HG02798 (cell line): Measurements from ENCODE around the gene HAX1.
A peak's percentile ranks its signal among the peaks of the same experiment; 100 is the strongest.
"Not testable (repeated sequence)": the region's sequence is repeated elsewhere in the genome, so short reads cannot be mapped to it uniquely, and the experiment has no call there.

ENCODE experiments used
- ATAC-seq: cut with Tn5 transposase; IDR thresholded peaks from one replicate; pipeline ENCODE4 v1.9.1; 2021; ENCODE audit warnings: mild to moderate bottlenecking; ENCODE audit not compliant: unreplicated experiment, poor library complexity

The HAX1 gene

GRCh38 chr1:154272999-154273563 is 652 bp downstream of the HAX1 start:
- ATAC-seq, result no peak

DNA sequence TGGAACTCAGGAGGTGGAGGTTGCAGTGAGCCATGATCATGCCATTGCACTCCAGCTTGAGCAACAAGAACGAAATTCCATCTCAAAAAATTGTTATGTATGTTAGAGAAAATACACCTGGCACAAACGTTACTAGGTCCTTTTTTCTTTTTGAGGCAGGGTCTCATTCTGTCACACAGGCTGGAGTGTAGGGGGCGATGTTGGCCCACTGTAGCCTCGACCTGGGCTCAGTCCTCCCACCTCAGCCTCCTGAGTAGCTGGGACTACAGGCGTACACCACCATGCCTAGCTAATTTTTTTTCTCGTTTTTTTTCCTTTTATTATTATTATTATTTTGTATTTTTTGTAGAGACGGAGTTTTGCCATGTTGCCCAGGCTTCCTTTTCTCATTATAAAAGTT is 4.4 kb downstream of the HAX1 start:
- no peak for ATAC-seq

DNA sequence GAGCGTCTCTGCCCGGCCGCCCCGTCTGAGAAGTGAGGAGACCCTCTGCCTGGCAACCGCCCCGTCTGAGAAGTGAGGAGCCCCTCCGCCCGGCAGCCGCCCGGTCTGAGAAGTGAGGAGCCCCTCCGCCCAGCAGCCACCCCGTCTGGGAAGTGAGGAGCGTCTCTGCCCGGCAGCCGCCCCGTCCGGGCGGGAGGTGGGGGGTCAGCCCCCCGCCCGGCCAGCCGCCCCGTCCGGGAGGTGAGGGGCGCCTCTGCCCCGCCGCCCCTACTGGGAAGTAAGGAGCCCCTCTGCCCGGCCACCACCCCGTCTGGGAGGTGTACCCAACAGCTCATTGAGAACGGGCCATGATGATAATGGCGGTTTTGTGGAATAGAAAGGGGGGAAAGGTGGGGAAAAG is 15.2 kb downstream of the HAX1 start:
- not testable (repeated sequence) for ATAC-seq

- no peak for ATAC-seq
Measured at GRCh38 chr1:154288661-154289060, 16.2 kb downstream of the HAX1 start.

- ATAC-seq, result no peak
Measured at GRCh38 chr1:154290921-154291320, 18.5 kb downstream of the HAX1 start.

DNA sequence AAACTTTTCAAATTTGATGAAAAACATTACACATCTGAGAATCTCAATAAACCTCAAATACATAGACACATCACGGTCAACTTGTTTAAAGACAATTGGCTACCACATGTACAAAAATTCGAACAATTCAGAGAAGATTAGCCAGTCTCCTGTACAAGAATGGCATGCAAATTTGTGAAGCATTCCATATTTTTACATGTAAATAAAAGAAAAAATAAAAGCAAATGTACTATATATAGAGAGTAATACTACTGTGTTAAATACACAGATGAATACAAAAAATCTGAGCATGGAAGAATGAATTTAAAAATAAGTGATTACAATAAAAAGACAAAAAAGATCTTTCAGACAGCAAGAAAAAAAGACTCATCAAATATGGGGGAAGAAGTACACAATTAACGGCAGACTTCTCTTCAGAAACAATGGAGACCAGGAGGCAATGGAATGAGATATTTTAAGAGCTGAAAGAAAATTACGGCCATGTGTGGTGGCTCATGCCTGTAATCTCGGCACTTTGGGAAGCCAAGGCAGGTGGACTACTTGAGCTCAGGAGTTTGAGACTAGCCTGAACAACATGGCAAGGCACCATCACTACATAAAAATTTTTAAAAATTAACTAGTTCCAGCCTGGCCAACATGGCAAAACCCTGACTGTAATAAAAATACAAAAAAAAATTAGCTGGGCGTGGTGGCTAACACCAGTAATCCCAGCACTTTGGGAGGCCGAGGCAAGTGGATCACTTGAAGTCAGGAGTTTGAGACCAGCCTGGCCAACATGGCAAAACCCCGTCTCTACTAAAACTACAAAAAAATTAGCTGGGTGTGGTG is 23.2 kb downstream of the HAX1 start:
- ATAC-seq, result no peak

DNA sequence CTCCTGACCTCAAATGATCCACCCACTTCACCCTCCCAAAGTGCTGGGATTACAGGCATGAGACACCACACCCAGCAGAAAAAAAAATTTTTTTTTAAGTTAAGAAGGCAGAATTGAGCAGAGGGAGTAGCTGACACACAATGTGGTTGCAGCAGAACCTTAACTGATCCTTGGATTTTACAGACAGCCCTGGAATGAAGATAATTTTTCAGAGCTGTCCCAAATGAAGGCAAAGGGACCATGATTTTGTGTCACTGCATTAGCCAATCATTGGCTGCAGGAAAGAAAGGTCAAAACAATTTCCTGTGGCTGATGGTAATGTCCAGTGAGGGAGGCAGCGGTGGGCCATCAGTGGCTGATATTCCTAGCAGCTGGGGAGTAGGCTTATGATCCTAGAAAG is 29.2 kb downstream of the HAX1 start:
- no peak for ATAC-seq

GRCh38 chr1:154304664-154305337 is 32.4 kb downstream of the HAX1 start:
- ATAC-seq, result peak; percentile 50

- no peak for ATAC-seq
Measured at GRCh38 chr1:154306151-154306550, 33.7 kb downstream of the HAX1 start.

DNA sequence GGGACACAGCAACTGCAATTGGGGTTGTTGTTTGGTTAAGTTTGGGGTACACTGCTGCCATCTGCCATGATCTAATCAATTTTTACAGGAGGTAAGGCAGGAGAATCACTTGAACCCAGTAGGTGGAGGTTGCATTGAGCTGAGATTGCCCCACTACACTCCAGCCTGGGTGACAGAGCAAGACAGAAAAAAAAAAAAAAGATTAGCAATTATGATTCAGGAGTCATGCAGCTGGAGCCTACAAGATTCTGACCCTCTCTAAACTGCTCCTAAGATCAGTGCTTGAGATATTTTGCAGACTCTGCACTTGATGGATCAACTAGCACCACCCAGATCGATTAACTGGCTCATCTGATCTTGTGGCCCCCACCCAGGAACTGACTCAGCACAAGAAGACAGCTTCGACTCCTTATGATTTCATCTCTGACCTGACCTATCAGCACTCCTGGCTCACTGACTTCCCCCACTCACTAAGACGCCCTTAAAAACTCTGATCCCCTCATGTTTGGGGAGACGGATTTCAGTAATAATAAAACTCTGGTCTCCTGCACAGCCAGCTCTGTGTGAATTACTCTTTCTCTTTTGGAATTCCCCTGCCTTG is 35.3 kb downstream of the HAX1 start:
- not testable (repeated sequence) for ATAC-seq

DNA sequence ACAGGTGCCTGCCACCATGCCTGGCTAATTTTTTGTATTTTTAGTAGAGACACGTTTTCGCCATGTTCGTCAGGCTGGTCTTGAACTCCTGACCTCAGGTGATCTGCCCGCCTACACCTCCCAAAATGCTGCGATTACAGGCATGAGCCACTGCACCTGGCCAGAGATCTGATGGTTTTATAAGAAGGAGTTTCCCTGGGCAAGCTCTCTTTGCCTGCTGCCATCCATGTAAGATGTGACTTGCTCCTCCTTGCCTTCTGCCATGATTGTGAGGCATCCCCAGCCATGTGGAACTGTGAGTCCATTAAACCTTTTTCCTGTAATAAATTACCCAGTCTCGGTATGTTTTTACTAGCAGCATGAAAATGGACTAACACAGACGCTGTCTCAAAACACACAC is 36.7 kb downstream of the HAX1 start:
- not testable (repeated sequence) for ATAC-seq

- not testable (repeated sequence) for ATAC-seq
Measured at GRCh38 chr1:154312229-154313065, 40.0 kb downstream of the HAX1 start.

DNA sequence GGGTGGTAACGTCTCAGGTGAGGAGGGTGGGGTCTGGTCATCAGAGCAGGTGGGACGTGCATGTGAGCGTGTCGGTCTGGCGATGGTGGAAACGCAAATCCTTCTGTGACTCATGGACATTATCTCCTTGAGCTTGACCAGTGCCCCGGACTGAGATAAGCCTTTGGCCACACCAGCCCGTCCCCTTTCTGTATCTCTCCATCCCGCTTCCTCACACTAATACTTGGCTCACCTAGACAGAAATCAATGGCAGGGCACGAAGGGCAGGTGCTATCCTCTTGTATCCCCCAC is 40.6 kb downstream of the HAX1 start:
- ATAC-seq, result no peak

GRCh38 chr1:154314226-154314625 is 41.8 kb downstream of the HAX1 start:
- ATAC-seq, result not testable (repeated sequence)

DNA sequence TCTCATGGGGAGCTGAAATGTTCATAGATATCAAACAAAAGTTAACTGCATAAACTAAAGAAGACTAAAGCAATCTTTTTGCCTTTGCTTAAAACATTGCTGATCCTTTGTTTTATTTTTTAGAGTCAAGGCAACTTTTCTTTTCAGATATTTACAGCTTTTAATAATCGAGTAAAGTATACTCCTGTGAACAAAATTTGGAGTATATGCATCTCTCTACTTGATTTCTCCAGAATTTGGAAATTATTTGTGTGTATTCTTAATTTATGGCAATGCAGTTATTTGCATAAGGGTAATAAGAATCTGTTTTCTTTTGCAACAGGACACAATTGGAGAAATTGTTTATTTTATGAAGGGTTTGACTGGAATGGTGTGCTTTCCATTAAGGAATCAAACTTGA is 44.3 kb downstream of the HAX1 start:
- no peak for ATAC-seq

- no peak for ATAC-seq
Measured at GRCh38 chr1:154318386-154318785, 46.0 kb downstream of the HAX1 start.

- ATAC-seq, result no peak
Measured at GRCh38 chr1:154320882-154321608, 48.6 kb downstream of the HAX1 start, which contains the start of gene AQP10. Gene AQP10, plus strand, starts transcription at chr1:154321093. Its CDS starts 63 bp downstream, at chr1:154321156.

DNA sequence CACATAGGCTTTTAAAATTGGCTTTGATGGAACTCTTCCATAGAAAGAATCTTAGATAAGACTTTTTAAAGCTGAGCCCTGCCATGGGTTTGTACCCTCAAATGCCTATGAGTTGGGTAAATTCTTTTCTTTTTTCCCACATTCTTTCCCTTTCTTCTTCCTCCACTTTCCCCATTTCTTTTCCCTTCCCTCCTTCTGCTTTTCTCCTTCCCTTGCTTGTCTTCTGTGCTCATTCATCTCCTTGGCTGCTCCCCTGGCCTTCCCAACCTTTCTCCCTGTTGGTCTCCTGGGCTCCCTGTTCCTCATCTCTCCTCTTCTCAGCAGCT is 49.1 kb downstream of the HAX1 start:
- ATAC-seq, result not testable (repeated sequence)

DNA sequence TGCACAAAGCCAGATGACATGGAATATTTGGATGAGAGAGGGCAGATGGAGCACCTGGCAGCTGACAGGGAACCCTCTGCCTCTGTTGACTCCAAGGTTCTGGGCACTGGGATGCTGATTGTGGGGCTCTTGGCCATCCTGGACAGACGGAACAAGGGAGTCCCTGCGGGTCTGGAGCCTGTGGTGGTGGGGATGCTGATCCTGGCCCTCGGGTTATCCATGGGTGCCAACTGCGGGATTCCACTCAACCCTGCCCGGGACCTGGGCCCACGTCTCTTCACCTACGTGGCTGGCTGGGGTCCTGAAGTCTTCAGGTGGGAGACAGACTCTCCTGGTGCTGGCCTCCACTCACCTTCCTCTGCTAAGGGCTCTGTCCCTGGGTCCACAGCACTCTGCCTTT is 51.1 kb downstream of the HAX1 start:
- no peak for ATAC-seq

DNA sequence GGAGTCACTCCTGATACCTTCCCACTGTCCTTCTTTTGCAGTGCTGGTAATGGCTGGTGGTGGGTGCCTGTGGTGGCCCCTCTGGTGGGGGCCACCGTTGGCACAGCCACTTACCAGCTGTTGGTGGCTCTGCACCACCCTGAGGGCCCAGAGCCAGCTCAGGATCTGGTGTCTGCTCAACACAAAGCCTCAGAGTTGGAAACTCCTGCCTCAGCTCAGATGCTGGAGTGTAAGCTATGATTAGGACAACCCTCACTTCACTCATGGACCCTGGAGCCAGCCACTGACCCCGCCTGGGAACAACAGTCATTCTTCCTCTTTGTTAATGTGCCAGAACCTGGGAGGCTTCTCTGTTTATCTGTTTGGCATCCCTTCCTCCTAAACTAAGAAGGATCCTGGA is 51.8 kb downstream of the HAX1 start:
- no peak for ATAC-seq
